T1000 (cell line): ENCODE measurements around the gene DDA1.
"Not testable (repeated sequence)": the region's sequence is repeated elsewhere in the genome, so short reads cannot be mapped to it uniquely, and the experiment has no call there.

Source experiments
- DNase-seq: peaks from one replicate; lab custom pipeline; 2025; ENCODE audit warnings: mixed read lengths; lab: John Stamatoyannopoulos, UW

DDA1 gene

DNA sequence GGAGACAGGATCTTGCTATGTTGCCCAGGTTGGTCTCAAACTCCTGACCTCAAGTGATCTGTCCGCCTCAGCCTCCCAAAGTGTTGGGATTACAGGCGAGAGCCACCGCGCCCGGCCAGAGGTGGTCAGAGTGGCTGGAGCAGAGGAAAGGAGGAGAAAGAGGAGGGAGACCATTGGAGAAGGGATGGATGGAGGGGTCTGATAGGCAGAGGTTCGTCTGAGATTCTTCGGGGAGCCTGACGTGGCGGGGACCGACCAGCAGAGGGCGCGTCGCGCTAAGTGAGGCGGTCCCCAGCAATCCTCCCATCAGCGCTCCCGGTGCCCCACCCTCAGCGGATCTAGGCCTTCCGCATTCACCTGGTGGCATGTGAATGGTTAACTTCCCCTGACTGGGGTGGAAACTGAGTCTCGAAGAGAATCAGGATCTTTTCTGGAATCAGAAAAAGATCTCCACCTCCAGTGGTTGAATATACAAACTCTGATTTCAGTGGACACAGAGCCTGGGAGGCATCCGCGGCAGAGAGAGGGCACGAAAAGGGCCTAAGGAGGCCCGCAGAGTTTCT, 36.8 kb downstream of the DDA1 start:
- peak; percentile 46 for DNase-seq

DNA sequence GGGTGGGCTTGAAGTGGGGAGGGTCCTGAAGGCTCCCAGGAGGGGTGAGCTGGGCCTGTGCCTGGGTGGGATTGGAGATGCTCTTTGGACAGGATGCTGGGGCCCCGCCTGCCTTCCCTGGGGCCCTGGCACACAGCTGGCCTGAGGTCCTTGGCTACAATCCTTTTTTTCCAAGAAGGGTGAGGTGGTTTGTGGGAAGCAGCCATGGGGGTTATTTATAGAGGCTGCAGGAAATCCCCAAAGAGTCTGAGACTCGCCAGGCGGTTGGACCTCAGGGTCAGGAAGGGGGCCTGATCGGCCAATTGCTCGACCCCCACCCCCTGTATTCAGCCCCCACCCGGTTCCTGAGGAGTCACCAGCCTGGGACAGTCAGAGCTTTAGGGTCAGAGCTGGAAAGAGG, 38.0 kb downstream of the DDA1 start:
- DNase-seq: no peak

DNA sequence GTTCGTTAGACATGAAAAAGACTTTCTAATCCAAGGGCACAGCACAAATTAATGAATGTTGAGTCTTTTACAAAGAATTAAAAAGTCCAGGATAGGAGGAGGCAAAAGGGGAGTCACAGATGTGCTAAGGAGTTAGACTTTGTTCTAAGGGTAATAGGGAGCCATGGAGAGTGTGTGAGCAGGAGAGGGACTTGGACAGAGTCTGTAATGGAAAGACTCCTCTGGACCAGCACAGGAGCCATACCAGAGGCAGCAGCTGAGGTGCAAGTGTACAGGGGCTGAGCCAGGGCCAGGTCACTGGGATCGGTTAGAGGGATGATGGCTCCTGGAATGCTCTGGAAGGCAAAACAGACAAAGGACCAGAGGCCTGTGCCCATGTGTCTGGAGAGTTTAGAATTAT, 38.5 kb downstream of the DDA1 start:
- DNase-seq: no peak

- peak; percentile 37 for DNase-seq
These were observed 39.3 kb downstream of the DDA1 start for GRCh38 chr19:17348700-17349099.

- no peak for DNase-seq
These were observed 42.6 kb downstream of the DDA1 start for GRCh38 chr19:17351815-17352435.

DNA sequence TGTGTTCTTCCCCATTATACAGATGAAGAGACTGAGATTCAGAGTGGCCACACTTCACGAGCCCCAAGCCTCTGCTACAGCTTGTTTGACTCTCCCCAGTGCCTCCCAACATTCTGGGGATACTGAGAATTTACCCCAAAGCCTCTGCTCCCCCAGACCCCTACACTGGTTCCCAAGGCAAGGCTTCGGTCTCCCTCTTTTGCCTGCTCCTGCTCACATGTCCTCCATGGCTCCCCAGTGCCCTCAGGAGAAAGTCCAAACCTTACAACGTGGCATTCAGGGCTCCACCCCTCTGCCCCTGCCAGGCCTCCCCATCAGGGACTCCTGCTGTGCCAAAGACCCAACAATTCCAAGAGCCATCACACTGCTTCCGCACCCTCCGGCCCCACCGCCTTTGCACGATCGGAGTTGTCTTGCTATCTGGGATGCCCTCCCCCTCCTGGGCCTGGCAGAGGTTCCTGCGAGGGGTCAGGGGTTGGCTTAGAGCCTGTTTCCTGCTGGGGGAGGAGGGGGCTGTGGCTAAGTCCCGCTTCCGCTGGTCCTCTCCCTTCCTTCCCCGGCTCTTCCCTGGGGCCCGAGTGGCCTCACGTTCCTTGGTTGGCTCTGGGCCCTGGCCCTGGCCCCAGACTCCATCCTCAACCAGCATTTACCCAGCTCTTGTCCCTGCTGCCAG, 43.4 kb downstream of the DDA1 start:
- no peak for DNase-seq

DNA sequence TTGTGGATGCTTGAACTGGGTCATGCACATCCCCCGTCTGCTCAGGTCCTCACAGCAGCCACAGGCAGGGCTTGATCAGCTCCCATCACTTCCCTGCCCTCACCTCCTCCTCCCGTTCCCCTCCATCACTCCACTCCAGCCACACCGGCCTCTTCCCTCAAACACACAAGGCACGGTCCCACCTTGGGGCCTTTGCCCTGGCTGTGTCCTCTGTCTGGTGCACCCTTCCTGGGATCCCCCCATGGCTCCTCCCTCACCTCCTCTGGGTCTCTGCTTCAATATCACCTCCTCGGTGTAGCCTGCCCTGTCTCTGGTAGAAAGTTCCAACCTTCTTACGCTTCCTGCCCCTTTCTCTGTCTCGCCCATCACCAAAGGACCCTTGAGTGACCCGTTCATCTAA, 44.0 kb downstream of the DDA1 start:
- no peak for DNase-seq

GRCh38 chr19:17357078-17357666, 47.8 kb downstream of the DDA1 start:
- no peak for DNase-seq

DNA sequence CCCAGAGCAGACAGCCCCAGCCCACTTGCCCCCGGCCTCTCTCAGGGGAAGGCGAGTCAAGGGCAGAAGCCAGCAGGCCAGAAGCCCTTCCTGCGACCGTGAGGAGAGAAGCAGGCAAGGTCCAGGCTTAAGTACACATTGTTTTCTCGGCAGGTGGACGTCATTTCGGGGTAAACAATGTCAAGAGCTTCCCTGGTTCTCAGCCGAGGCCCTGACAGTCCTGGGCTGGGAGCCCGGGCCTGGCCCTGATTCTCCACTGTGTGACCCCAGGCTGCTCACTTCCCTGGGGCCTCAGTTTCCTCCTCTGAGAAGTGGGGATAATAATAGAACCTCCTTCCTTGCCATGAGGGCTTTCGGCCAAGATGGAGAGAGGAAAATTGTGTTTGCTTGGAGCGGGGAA, 48.4 kb downstream of the DDA1 start:
- no peak for DNase-seq

- DNase-seq: no peak
These were observed 49.0 kb downstream of the DDA1 start for GRCh38 chr19:17358395-17358794.

DNA sequence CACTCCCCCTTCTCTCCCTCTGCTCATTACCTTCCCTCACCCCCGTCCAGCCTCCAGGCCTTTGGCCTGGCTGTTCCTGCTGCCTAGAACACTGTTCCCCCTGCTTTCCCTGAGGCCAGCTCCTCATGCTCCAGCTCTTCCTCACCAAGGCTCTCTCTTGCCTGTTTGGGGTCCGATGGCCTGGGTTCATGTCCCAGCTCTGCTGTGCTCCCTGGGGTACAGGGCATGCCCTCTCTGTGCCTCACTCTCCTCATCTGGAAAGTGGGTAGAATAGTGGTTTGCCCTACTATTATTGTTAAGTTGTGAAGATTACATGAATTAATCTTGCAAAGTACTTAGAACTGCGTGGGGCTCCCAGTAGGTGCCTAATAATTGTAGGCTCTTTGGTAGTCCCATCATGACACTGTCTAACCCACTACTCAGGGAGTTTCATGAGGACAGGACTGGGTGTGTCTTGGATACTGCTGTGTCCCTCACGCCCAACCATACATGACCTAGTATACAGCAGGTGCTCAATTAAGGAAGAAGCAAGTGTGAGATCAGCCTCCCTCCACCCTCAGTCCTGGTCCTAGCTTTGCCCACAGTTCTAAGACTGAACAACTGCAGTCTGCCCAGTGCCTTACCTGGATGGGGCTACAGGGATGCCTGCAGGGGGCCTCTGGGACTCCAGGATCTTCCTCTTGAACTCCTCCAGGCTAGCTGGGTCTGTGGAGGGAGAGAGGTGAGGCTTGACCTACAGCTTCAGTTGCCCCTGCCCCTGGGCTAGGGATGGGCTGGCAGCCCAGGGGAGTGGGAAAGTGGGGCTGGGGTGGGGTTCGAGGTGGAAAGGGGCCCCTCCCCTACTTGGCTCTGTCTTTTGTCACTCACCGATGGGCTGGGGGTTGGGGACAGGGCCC, 50.8 kb downstream of the DDA1 start:
- DNase-seq: no peak

DNA sequence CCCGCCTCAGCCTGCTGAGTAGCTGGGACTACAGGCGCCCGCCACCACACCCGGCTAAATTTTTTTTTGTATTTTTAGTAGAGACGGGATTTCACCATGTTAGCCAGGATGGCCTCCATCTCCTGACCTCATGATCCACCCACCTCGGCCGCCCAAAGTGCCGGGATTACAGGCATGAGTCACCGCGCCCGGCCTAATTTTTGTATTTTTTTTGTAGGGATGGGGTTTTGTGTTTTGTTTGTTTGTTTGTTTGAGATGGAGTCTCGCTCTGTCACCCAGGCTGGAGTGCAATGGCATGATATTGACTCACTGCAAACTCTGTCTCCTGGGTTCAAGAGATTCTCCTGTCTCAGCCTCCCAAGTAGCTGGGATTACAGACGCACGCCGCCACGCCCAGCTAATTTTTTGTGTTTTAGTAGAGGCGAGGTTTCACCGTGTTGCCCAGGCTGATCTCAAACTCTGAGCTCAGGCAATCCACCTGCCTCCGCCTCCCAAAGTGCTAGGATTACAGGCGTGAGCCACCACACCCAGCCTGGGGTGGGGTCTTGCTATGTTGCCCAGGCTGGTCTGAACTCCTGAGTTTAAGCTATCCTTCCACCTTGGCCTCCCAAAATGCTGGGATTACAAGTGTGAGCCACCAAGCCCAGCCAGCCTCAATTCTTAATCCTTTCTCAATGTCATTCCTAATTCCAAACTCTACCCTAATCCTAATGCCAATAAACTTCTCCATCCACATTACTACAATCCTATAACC, 54.7 kb downstream of the DDA1 start:
- not testable (repeated sequence) for DNase-seq

- no peak for DNase-seq
These were observed 56.0 kb downstream of the DDA1 start for GRCh38 chr19:17365361-17365760.

- DNase-seq: no peak
These were observed 60.7 kb downstream of the DDA1 start for GRCh38 chr19:17370026-17370587.
